Natural killer cell (primary cell): ENCODE measurements around the gene DENND2D. TPM values are rescaled to one million over a fixed set of nuclear protein-coding genes. Genes with fewer than 3 reads are reported as not detected.
A peak's percentile ranks its signal among the peaks of the same experiment; 100 is the strongest.

ENCODE experiments used
- ATAC-seq, 3 donors: fragments of 150-1000 bp in 2 of 3; fragments of 200-7000 bp in 1 of 3; cut with Tn5 transposase; 1 replicate in 1 of 3; 2 replicates in 2 of 3; pipeline ENCODE4 v1.10.0; 2021; ENCODE audit warnings: mild to moderate bottlenecking in 2 of 3, moderate library complexity in 2 of 3
- DNase-seq, 2 donors: peaks; one replicate each; pipeline versions ENCODE4 v3.0.0 to v3.0.0-alpha.2; 2013 to 2021; ENCODE audit warnings: mixed read lengths in 1 of 2
- H3K27ac ChIP-seq: one replicate; pipeline ENCODE4 v1.5.1; 2013; ENCODE audit warnings: mild to moderate bottlenecking, low read length
- H3K27me3 ChIP-seq: one replicate; pipeline ENCODE4 v1.6.1; 2013; ENCODE audit warnings: low read length; ENCODE audit not compliant: control insufficient read depth, insufficient read depth
- H3K36me3 ChIP-seq: one replicate; pipeline ENCODE4 v1.6.1; 2013; ENCODE audit warnings: low read length; ENCODE audit not compliant: control insufficient read depth, insufficient read depth
- H3K4me1 ChIP-seq: one replicate; pipeline ENCODE4 v1.6.1; 2013; ENCODE audit warnings: low read length; ENCODE audit not compliant: control insufficient read depth, insufficient read depth
- H3K4me3 ChIP-seq: one replicate; pipeline ENCODE4 v1.5.1; 2013; ENCODE audit warnings: low read length
- H3K9me3 ChIP-seq: one replicate; pipeline ENCODE4 v1.6.1; 2013; ENCODE audit warnings: low read length; ENCODE audit not compliant: control insufficient read depth, insufficient read depth
- H3K27ac Mint-ChIP-seq, 2 donors: one replicate each; pipeline ENCODE4 v1.8.0; 2022; ENCODE audit warnings: mild to moderate bottlenecking in 2 of 2, mixed read lengths in 2 of 2, moderate library complexity in 1 of 2
- H3K27me3 Mint-ChIP-seq, 2 donors: one replicate each; pipeline ENCODE4 v1.8.0; 2022; ENCODE audit warnings: low read depth in 2 of 2, mixed read lengths in 2 of 2
- H3K36me3 Mint-ChIP-seq: one replicate; pipeline ENCODE4 v1.8.0; 2022; ENCODE audit warnings: mixed read lengths
- H3K4me1 Mint-ChIP-seq, 2 donors: one replicate each; pipeline ENCODE4 v1.8.0; 2022; ENCODE audit warnings: mixed read lengths in 2 of 2
- H3K4me3 Mint-ChIP-seq: one replicate; pipeline ENCODE4 v1.8.0; 2022; ENCODE audit warnings: mild to moderate bottlenecking, moderate library complexity, mixed read lengths
- H3K9me3 Mint-ChIP-seq, 2 donors: one replicate each; pipeline ENCODE4 v1.8.0; 2022; ENCODE audit warnings: mixed read lengths in 2 of 2
- CTCF ChIP-seq: fragments of 200-600 bp; IDR thresholded peaks from one replicate; pipeline ENCODE4 v1.8.0; 2022; ENCODE audit warnings: antibody characterized with exemption
- WGBS: methylation state at CpG from one replicate; pipeline ENCODE4 v1.1.7; 2013; ENCODE audit warnings: missing lambda C conversion rate; ENCODE audit not compliant: insufficient coverage; 5-methylcytosine and 5-hydroxymethylcytosine counted together
- intact Hi-C: fragments of 100-400 bp; cut with micrococcal nuclease; formaldehyde crosslinking; loops from one replicate; pipeline ENCODE4 v1.14.2; 2022
- total RNA-seq, 4 donors: library from RNA; stranded (reverse); fragments of 120-200 nt in 1 of 4; gene quantifications; one replicate each; pipeline versions ENCODE4 v1.2.3 to v1.2.4, GENCODE V29; 2013 to 2022

DENND2D gene
- total RNA-seq, 3 donors from 2014 or later (not counting 1 experiment from before 2014, with no cell fraction given), result 203 to 297 (median 203) TPM

- Histone ChIP-seq H3K27ac (peak overlapping the region; percentile 70), H3K4me1 (peaks cover 88% of the 10 kb centered on the region), H3K4me3 (no peak overlapping the region), H3K36me3 (peaks cover 96% of the 10 kb centered on the region), H3K27me3 (no peaks in the 10 kb centered on the region), H3K9me3 (no peaks in the 10 kb centered on the region)
- 45% methylated on average over 9 of the region's 10 CpGs for WGBS
- peak; percentile 57 to 75 (median 72) for ATAC-seq
- DNase-seq, result peak in 1 of 2 donors; percentile 79
- Mint-ChIP-seq H3K4me1 (peaks cover 99 to 100% of the 10 kb centered on the region in 2 donors), H3K9me3 (no peaks in the 10 kb centered on the region), H3K27ac (peak overlapping the region; percentile 91 to 95), H3K36me3 (peaks cover 51% of the 10 kb centered on the region), H3K27me3 (no peaks in the 10 kb centered on the region), H3K4me3 (peak overlapping the region; percentile 55)
- intact Hi-C loops, result loop anchor here (5.0 kb wide), 1 partner anchor 34 kb away; the partner anchor contains the start of gene CHI3L2
- no peak for TF ChIP-seq CTCF
These were observed 7.6 kb downstream of the DENND2D start for GRCh38 chr1:111192658-111193519.

GRCh38 chr1:111192074-111192473 is 8.4 kb downstream of the DENND2D start:
- 100% methylated on average over 4 of the region's 5 CpGs for WGBS
- Mint-ChIP-seq H3K36me3 (peaks cover 47% of the 10 kb centered on the region), H3K27me3 (no peaks in the 10 kb centered on the region), H3K4me1 (peaks cover 97 to 100% of the 10 kb centered on the region in 2 donors), H3K9me3 (no peaks in the 10 kb centered on the region), H3K4me3 (peak overlapping the region; percentile 55), H3K27ac (peak overlapping the region; percentile 91 to 95)
- no peaks in the 10 kb centered on the region for H3K9me3 ChIP-seq
- intact Hi-C loops, result loop anchor here (5.0 kb wide), 1 partner anchor 35 kb away; the partner anchor contains the start of gene CHI3L2
- DNase-seq (no peak), ATAC-seq (no peak)
- H3K27me3 ChIP-seq, result no peaks in the 10 kb centered on the region
- TF ChIP-seq CTCF, result no peak
- peak overlapping the region; percentile 70 for H3K27ac ChIP-seq
- peaks cover 96% of the 10 kb centered on the region for H3K36me3 ChIP-seq
- H3K4me3 ChIP-seq, result no peak overlapping the region
- peaks cover 80% of the 10 kb centered on the region for H3K4me1 ChIP-seq

- no peaks in the 10 kb centered on the region for H3K27me3 ChIP-seq
- peaks cover 96% of the 10 kb centered on the region for H3K36me3 ChIP-seq
- Mint-ChIP-seq H3K27me3 (no peaks in the 10 kb centered on the region), H3K4me1 (peaks cover 97 to 100% of the 10 kb centered on the region in 2 donors), H3K4me3 (peak overlapping the region; percentile 55), H3K36me3 (peaks cover 47% of the 10 kb centered on the region), H3K27ac (peak overlapping the region; percentile 91 to 95), H3K9me3 (no peaks in the 10 kb centered on the region)
- H3K4me3 ChIP-seq, result no peak overlapping the region
- 82% methylated on average over 3 of the region's 3 CpGs for WGBS
- H3K4me1 ChIP-seq, result peaks cover 74% of the 10 kb centered on the region
- intact Hi-C loops, result loop anchor here (1.0 to 5.0 kb wide), 2 partner anchors 9 to 36 kb away; partner anchors contain the start of genes CHI3L2 and DENND2D
- ATAC-seq, result no peak
- H3K9me3 ChIP-seq, result no peaks in the 10 kb centered on the region
- DNase-seq, result no peak
- H3K27ac ChIP-seq, result no peak overlapping the region
- TF ChIP-seq CTCF, result no peak
These were observed 8.9 kb downstream of the DENND2D start for GRCh38 chr1:111191496-111191895.
